Kidney epithelial cell (primary cell): ENCODE data around the gene GLTP. TPM values are rescaled to one million over a fixed set of nuclear protein-coding genes. Genes with fewer than 3 reads are reported as not detected.
"Not testable (repeated sequence)": the region's sequence is repeated elsewhere in the genome, so short reads cannot be mapped to it uniquely, and the experiment has no call there.

Experiments used
- DNase-seq: peaks from one replicate; pipeline ENCODE4 v3.0.0-alpha.2; 2010; ENCODE audit warnings: low read depth
- H3K27me3 ChIP-seq: 2 replicates; pipeline ENCODE4 v1.6.0; 2011; ENCODE audit warnings: low read length; ENCODE audit not compliant: control insufficient read depth, insufficient read depth
- H3K36me3 ChIP-seq: 2 replicates; pipeline ENCODE4 v1.5.1; 2011; ENCODE audit warnings: low read length; ENCODE audit not compliant: control insufficient read depth, insufficient read depth
- H3K4me3 ChIP-seq: 2 replicates; pipeline ENCODE4 v1.5.1; 2011; ENCODE audit warnings: low read depth, mild to moderate bottlenecking, control low read depth, low read length
- total RNA-seq: library from RNA; depleted of rRNA; stranded (reverse); fragments of >200 nt; gene quantifications from 2 replicates; pipeline ENCODE4 v1.2.3, GENCODE V29; 2015
- TF ChIP-seq, protein P1 (sequence below): IDR thresholded peaks from 2 replicates; pipeline ENCODE4 v1.5.1; 2011; ENCODE audit warnings: mild to moderate bottlenecking, moderate library complexity, low read length, control low read depth, inconsistent platforms; ENCODE audit not compliant: insufficient read depth, poor library complexity, severe bottlenecking

The GLTP gene
- total RNA-seq, 1 donor from 2014 or later: 48.4 TPM

DNA sequence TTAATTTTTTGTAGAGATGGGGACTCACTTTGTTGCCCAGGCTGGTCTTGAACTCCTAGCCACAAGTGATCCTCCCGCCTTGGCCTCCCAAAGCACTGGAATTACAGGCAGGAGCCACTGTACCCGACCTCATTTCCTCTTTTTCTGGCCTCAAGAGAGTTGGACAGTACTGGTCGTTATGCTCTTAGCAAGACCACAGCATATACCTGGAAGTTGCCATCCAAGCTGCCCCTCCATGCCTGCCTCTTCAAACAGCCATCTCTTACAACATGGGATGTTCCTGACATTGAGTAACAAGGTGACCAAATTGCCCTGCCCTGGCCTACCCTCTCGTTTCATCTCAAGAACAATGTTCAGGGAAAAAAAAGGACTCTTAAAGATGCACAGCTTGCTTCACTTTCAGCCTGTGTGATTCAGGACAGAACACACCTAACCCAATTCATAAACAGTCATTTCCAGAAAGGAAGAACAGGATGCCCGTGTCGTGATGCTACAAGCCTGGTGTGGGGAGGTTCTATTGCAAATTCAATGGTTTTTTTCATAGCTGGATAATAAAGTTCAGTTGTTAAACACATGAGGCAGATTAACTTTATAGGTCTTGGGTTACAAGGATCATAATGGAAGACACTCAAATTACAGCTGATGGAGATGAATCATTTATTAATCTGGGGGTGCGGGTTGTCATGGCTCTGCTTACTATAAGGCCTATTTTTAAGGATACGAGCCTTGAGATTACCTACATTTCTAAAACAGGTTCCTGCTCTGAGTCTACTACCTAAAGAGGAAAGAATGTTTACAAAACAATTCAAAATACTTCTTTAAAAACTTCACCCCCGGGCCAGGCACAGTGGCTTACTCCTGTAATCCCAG, 11.9 kb downstream of the GLTP start:
- TF ChIP-seq, protein P1, sequence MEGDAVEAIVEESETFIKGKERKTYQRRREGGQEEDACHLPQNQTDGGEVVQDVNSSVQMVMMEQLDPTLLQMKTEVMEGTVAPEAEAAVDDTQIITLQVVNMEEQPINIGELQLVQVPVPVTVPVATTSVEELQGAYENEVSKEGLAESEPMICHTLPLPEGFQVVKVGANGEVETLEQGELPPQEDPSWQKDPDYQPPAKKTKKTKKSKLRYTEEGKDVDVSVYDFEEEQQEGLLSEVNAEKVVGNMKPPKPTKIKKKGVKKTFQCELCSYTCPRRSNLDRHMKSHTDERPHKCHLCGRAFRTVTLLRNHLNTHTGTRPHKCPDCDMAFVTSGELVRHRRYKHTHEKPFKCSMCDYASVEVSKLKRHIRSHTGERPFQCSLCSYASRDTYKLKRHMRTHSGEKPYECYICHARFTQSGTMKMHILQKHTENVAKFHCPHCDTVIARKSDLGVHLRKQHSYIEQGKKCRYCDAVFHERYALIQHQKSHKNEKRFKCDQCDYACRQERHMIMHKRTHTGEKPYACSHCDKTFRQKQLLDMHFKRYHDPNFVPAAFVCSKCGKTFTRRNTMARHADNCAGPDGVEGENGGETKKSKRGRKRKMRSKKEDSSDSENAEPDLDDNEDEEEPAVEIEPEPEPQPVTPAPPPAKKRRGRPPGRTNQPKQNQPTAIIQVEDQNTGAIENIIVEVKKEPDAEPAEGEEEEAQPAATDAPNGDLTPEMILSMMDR: no peak
- no peak overlapping the region for H3K4me3 ChIP-seq
- H3K36me3 ChIP-seq: no peaks in the 10 kb centered on the region
- no peak for DNase-seq
- H3K27me3 ChIP-seq: no peaks in the 10 kb centered on the region

DNA sequence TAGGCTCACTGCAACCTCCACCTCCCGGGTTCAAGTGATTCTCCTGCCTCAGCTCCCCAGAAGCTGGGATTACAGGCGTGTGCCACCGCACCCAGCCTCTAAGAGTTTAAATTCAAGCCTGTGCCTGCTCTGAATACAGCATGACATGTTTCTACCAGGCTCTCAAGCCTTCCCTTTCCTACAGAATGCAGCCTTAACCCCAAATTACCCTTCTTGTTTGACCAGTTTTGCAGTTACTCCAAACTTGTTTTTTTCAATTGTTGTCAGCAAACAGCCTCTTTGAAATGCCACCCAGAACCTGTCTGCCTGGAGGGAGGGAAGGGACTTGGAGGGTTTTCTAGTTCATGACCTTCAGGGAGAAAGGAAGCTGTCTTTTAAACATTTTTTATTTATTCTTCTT, 15.4 kb downstream of the GLTP start:
- H3K4me3 ChIP-seq: no peak overlapping the region
- no peaks in the 10 kb centered on the region for H3K27me3 ChIP-seq
- no peaks in the 10 kb centered on the region for H3K36me3 ChIP-seq
- no peak for DNase-seq
- TF ChIP-seq, protein P1: no peak

DNA sequence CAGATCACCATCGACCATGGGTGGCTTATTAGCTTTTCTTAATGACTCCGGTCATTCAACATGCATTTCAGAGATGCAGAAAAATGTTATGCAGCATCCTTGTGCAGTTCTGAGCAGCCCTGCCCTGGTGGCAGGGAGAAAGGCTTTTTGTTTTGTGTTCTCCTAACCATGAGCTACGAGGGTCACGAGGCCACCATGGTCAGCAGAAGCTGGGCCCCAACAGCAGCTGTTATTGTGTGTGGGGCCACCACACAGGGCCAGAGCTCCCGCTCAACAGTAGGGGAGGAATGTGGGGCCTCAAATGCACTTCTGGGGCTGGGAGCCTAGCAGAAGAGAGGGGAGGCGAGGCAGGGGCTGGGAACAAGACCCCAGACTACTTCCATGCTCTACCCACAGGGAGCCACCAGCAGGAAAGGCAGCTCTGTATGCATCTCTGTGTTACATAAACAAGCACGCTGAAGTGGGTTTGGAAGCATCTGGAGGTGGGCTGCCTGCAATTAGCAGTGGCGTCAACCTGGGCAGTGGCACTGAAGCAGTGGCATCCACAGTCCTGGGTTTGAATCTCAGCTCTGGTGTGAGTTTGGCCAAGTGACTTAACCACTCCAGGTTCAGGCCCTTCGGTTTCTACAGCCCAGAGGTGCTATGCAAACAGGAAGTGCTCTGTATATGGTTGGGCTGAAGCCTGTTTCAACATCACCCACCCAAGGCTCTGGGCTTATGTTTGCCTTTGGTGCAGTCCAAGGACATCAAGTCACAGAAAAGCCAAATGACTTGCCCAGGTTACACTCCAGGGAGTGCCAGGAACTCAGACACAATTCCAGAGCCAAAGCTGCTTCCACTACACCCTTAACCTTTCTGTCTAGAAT, 16.3 kb downstream of the GLTP start:
- no peak for DNase-seq
- TF ChIP-seq, protein P1: no peak

DNA sequence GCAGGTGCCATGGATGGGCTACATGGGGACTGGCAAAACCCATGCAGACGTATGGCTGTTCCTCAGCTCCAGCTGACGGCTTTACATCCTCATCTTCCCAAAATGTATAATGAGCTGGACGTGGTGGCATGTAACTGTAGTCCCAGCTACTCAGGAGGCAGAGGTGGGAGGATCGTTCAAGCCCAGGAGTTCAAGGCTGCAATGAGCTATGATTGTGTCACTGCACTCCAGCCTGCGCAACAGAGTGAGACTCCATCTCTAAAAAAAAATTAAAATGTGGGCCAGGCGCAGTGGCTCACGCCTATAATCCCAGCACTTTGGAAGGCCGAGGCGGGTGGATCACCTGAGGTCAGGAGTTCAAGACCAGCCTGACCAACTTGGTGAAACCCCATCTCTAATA, 17.9 kb downstream of the GLTP start:
- H3K27me3 ChIP-seq, DNase-seq: not testable (repeated sequence)

More for the DNA sequence above, 16.3 kb downstream of the GLTP start:
- no peaks in the 10 kb centered on the region for H3K27me3 ChIP-seq
- no peak overlapping the region for H3K4me3 ChIP-seq
- no peaks in the 10 kb centered on the region for H3K36me3 ChIP-seq

GRCh38 chr12:109861689-109862314, 18.5 kb downstream of the GLTP start:
- H3K4me3 ChIP-seq: no peak overlapping the region
- TF ChIP-seq, protein P1: no peak
- no peak for DNase-seq
- no peaks in the 10 kb centered on the region for H3K27me3 ChIP-seq
- no peaks in the 10 kb centered on the region for H3K36me3 ChIP-seq

More for the DNA sequence above, 17.9 kb downstream of the GLTP start:
- H3K36me3 ChIP-seq, H3K4me3 ChIP-seq: not testable (repeated sequence)

GRCh38 chr12:109860977-109861376, 19.4 kb downstream of the GLTP start:
- no peak overlapping the region for H3K4me3 ChIP-seq
- no peak for DNase-seq
- TF ChIP-seq, protein P1: no peak
- H3K27me3 ChIP-seq: no peaks in the 10 kb centered on the region
- no peaks in the 10 kb centered on the region for H3K36me3 ChIP-seq
